NOMO-1 treated with DMSO at 0.1 percent for 48 hours (cell line): Measurements from ENCODE around the gene OXNAD1.

Experiments
- DNase-seq: peaks from one replicate; lab custom pipeline; 2025; ENCODE audit not compliant: unreplicated experiment; lab: John Stamatoyannopoulos, UW

Gene OXNAD1

DNA sequence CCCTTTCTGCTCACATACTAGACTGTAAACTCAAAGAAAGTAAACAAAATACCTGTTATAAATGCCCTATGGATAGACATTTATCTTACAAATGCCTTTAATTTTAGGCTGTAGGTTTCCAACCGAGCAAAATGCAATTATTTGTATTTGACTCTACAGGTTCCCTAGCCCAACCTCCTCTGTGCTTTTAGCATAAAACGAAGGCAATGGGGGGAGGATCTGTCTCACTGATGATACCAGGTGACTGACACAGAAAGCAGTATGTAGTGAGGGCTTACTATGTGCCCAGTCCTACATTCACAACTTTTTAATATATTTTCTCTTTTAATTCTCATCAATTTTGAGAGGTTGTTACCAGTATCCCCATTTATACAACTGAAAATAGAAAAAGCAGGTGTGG is 87.4 kb downstream of the OXNAD1 start:
- DNase-seq, result no peak

- no peak for DNase-seq
Measured at GRCh38 chr3:16354291-16354690, 89.3 kb downstream of the OXNAD1 start.
